Mesodermal cell (in vitro differentiated cells): ENCODE data around the gene CDH11.

ENCODE experiments used
- H3K27ac ChIP-seq: 2 replicates; pipeline ENCODE4 v1.7.0; 2013; ENCODE audit warnings: mild to moderate bottlenecking, low read depth, low read length, moderate library complexity; ENCODE audit not compliant: severe bottlenecking
- H3K36me3 ChIP-seq: 2 replicates; pipeline ENCODE4 v1.7.1; 2013; ENCODE audit warnings: mild to moderate bottlenecking, low read length, moderate library complexity; ENCODE audit not compliant: control insufficient read depth, insufficient read depth
- H3K4me1 ChIP-seq: one replicate; pipeline ENCODE4 v1.7.1; 2013; ENCODE audit warnings: mild to moderate bottlenecking, low read length; ENCODE audit not compliant: insufficient read depth, control insufficient read depth, poor library complexity, severe bottlenecking
- H3K4me3 ChIP-seq: 2 replicates; pipeline ENCODE4 v1.7.0; 2013; ENCODE audit warnings: low read length, control low read depth, mild to moderate bottlenecking; ENCODE audit not compliant: insufficient read depth, poor library complexity, severe bottlenecking; ENCODE audit errors: extremely low read depth
- H3K9me3 ChIP-seq: 2 replicates; pipeline ENCODE4 v1.7.1; 2013; ENCODE audit warnings: mild to moderate bottlenecking, low read length, moderate library complexity; ENCODE audit not compliant: control insufficient read depth
- WGBS, 2 experiments: methylation state at CpG; one replicate each; pipeline ENCODE4 v1.1.5; 2013; ENCODE audit warnings: missing lambda C conversion rate in 2 of 2; ENCODE audit not compliant: insufficient coverage in 2 of 2; 5-methylcytosine and 5-hydroxymethylcytosine counted together

Gene CDH11

DNA sequence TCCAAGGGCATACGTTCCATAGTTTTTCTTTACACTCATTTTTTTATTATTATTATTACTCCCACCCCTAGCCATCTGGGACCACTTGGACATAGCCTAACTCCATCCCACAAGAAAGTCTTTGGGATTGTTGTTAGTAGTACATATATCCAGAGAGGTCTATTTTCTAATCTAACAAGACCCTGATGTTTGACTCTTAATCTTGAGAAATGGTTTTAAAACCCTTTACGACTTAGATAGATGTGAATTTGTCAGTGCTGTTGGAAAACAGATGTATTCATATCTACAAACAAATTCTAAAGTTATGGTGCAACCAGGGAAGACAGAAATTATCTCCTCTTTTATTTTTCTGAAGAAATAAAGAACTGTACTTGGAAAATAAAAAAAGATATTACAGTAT, 197.8 kb downstream of the CDH11 start:
- Histone ChIP-seq H3K4me3 (no peak overlapping the region), H3K9me3 (peaks cover 9% of the 10 kb centered on the region), H3K36me3 (no peaks in the 10 kb centered on the region), H3K27ac (no peak overlapping the region), H3K4me1 (no peaks in the 10 kb centered on the region)
- no CpG with 5 or more reads among the region's 2 CpGs for WGBS, 2 experiments

DNA sequence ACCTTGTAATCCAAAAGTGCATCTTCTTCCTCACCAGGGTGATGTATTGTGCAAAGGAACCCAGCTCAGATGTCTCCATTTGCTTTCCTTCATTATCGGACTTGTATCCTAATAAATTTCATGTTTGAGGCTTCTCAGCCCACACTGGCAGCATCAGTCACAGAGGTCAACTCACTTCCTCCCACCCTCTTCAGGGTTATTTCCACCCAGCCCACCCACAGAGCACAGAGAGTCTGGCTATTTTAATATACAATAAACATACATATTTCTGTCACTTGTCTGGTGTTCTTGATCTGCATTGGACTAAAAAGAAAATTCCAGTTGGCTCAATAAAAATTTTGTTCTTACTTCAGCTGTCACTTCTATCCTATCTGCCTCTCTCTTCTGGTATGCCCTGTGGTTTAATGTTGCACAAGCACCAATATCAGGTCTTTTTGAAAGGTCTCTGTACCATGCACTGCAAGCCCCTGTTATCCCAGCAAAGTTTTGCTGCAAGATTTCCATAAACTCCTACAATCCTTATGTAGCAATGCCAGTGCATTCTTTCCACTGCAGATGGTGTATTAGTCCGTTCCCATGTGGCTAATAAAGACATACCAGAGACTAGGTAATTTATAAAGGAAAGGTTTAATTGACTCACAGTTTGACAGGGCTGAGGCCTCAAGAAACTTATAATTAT, 201.8 kb downstream of the CDH11 start:
- WGBS, 2 experiments = 90 to 100% methylated on average over 1 to 2 of the region's 2 CpGs
- no peak overlapping the region for H3K4me3 ChIP-seq
- no peaks in the 10 kb centered on the region for H3K36me3 ChIP-seq
- H3K9me3 ChIP-seq = no peaks in the 10 kb centered on the region
- H3K4me1 ChIP-seq = no peaks in the 10 kb centered on the region
- H3K27ac ChIP-seq = no peak overlapping the region

DNA sequence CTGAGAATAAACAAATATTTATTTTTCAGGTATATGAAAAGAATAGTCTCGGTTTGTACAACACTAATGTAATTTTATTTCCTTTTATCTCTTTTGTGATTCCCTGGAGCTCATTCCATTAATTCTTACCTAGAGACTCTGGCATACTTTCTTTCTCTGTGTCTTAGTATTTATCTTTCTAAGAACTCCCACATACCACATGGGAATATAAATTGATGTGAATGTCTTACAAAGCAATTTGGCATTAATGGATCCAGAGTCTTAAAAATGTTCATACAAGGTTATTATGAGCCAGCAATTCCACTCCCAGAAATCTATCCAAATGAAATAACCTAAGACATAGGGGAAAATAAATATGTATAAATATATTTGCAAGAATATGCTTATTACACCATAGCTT, 202.7 kb downstream of the CDH11 start:
- WGBS, 2 experiments = no CpG with 5 or more reads among the region's 1 CpG
- Histone ChIP-seq H3K4me1 (no peaks in the 10 kb centered on the region), H3K4me3 (no peak overlapping the region), H3K9me3 (no peaks in the 10 kb centered on the region), H3K27ac (no peak overlapping the region), H3K36me3 (no peaks in the 10 kb centered on the region)

DNA sequence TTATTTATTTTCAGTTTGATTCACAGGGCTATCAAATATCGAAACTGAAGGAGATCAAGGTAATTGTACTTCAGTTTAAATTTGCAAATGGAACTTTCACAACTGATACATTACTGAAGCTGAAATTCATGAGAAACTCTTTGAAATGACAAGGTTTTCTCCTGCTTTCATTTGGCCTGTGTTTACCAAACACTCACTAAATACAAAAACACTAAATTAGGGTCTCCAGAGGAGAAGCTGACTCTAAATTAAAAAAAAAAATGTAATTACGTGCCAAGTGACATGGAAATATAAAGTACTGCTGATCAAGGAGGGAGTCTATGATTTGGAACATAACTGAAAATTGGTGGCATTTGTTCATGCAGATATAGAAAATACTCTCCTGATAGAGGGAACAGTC, 205.8 kb downstream of the CDH11 start:
- H3K9me3 ChIP-seq = no peaks in the 10 kb centered on the region
- H3K27ac ChIP-seq = no peak overlapping the region
- no peaks in the 10 kb centered on the region for H3K36me3 ChIP-seq
- H3K4me1 ChIP-seq = no peaks in the 10 kb centered on the region
- WGBS, 2 experiments = 50 to 78% methylated on average over 1 to 2 of the region's 2 CpGs
- no peak overlapping the region for H3K4me3 ChIP-seq

DNA sequence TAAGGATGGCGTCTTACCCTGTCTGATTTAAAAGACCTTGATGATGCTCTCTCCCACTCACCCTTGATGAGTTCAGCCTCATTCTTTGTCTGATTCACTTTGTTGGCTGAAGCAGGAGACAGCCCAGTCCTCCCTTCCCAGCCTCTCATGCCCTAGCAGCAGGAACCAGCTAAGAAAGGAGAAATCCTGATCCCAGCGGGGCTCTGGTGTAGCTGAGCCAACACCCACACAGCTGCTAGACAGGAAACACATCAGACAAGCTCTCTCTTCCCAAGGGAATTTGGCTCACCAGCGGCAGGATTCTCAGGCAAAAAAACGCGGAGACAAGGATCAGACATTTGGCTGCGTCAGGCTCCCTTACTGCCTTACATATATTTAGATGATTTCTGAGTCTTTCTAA, 211.5 kb downstream of the CDH11 start:
- Histone ChIP-seq H3K4me3 (no peak overlapping the region), H3K9me3 (no peaks in the 10 kb centered on the region), H3K4me1 (no peaks in the 10 kb centered on the region), H3K27ac (peak overlapping the region; percentile 6), H3K36me3 (no peaks in the 10 kb centered on the region)
- 73 to 100% methylated on average over 1 to 3 of the region's 6 CpGs for WGBS, 2 experiments

DNA sequence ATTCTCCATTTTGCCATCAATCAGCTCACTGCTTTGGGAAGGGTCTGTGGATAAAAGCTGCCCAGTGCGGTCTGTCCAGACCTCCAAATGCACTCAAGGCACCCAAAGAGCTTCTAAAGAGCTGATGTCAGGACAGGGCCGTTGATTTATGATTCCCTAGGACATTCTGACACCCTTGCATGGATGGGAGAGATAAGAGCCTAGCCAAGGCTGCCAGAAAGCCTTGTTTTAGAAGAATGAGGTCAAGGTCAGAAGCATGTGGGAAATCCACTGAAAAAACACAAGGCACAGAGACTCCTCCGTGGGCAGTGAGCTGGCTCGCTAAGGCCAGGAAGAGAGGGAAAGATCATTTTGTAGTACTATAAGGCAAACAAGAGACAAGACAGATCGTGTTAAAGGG, 214.0 kb downstream of the CDH11 start:
- Histone ChIP-seq H3K27ac (no peak overlapping the region), H3K36me3 (no peaks in the 10 kb centered on the region), H3K9me3 (no peaks in the 10 kb centered on the region), H3K4me1 (no peaks in the 10 kb centered on the region), H3K4me3 (no peak overlapping the region)
- 82 to 91% methylated on average over 4 to 5 of the region's 5 CpGs for WGBS, 2 experiments

DNA sequence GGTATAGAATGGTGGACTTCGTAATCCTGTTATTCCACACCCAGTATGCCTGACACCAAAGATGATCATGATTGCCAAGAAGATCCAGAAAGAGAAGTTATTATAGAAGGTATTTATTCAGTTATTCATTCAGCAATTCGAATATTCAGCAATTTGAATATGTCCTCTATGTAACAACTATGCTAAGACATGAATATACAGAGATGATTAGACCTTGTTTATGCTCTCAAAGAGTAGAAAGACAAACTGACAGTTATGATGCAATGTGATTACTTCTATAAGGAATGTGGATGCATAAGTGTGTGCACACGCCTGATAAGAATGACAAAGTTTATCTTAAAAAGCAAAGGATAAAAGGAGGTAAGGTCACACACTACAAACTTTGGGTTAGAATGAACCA, 218.1 kb downstream of the CDH11 start:
- 88 to 100% methylated on average over 1 of the region's 3 CpGs for WGBS, 2 experiments
- Histone ChIP-seq H3K27ac (no peak overlapping the region), H3K36me3 (no peaks in the 10 kb centered on the region), H3K4me1 (peaks cover 2% of the 10 kb centered on the region), H3K4me3 (no peak overlapping the region), H3K9me3 (no peaks in the 10 kb centered on the region)

DNA sequence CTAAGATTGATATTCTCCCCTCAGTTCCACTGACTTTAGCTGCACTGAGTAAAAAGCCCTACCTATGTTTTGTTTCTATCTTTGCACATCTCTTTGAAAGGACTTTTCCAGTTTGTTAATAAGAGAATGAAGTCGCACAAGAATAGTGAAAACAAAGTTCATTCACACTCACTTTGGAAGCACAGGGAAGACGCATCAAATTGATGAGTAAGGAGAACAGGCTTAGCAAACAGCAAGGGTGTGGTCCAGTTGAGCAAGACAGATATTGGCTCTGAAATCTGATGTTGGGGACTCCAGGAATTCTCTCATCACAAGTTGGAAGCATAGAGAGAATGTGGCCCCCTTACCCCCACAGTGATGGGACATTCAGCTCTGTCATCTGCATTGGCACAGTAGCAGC, 221.3 kb downstream of the CDH11 start:
- Histone ChIP-seq H3K4me1 (peaks cover 2% of the 10 kb centered on the region), H3K27ac (no peak overlapping the region), H3K4me3 (no peak overlapping the region), H3K36me3 (no peaks in the 10 kb centered on the region), H3K9me3 (no peaks in the 10 kb centered on the region)
- WGBS, 2 experiments = 71 to 80% methylated on average over 1 to 2 of the region's 2 CpGs

DNA sequence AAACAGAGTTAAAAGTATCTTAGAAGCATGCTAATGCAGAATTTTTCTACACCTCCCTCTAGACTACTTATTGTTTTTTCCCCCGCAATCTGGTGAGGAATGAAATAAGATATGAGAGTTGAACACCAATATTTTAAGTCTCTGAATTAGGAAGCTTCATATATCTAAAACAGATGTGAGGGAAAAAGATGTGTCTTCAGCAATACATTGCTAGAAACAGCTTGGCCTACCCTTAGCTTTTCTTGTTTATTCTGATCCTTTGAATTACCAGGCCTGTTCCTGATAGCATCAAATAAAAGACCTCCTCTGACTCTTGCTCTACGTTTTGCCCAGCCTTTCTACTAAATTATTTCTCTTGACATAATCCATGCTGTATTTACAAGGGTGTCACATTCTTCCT, 221.8 kb downstream of the CDH11 start:
- Histone ChIP-seq H3K4me3 (no peak overlapping the region), H3K9me3 (no peaks in the 10 kb centered on the region), H3K36me3 (no peaks in the 10 kb centered on the region), H3K4me1 (peaks cover 2% of the 10 kb centered on the region), H3K27ac (no peak overlapping the region)
- WGBS, 2 experiments = 0% methylated on average over 1 of the region's 2 CpGs; no CpG with 5 or more reads in 1 of the 2 experiments

DNA sequence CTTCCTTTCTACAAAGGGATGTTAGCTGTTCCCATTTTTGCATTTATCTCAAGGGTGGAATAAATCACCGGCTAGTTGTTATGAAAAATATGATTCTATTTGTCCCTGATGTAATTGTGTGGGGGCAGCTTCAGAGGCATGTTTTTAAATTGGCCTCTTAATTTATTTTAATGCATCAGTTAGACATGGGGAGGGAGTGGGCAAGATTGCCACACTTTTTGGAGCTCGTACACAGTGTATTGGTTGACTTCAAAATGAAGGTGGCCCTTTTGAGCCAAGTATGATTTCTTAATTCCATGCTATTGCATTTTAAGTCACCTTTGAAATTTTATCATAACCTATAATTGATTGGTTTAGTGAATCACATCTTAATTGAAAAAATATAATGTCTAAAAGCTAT, 223.7 kb downstream of the CDH11 start:
- Histone ChIP-seq H3K27ac (no peak overlapping the region), H3K4me1 (peaks cover 2% of the 10 kb centered on the region), H3K4me3 (no peak overlapping the region), H3K36me3 (no peaks in the 10 kb centered on the region), H3K9me3 (no peaks in the 10 kb centered on the region)
- 100% methylated on average over 1 of the region's 2 CpGs for WGBS, 2 experiments
